GM06990 (cell line): Measurements from ENCODE around the gene SMAGP.
"Not testable (repeated sequence)": the region's sequence is repeated elsewhere in the genome, so short reads cannot be mapped to it uniquely, and the experiment has no call there.

Source experiments
- DNase-seq: peaks from one replicate; pipeline ENCODE4 v3.0.0-alpha.2; 2011; ENCODE audit not compliant: insufficient read length; ENCODE audit errors: extremely low read depth
- H3K27me3 ChIP-seq: replicated peaks from 2 replicates; pipeline ENCODE4 v1.6.0; 2011; ENCODE audit warnings: low read length; ENCODE audit not compliant: control insufficient read depth, insufficient read depth
- H3K36me3 ChIP-seq: 2 replicates; pipeline ENCODE4 v1.5.1; 2011; ENCODE audit warnings: low read length; ENCODE audit not compliant: control insufficient read depth, insufficient read depth
- H3K4me3 ChIP-seq: replicated peaks from 2 replicates; pipeline ENCODE4 v1.5.1; 2011; ENCODE audit warnings: low read depth, mild to moderate bottlenecking, control low read depth, low read length
- TF ChIP-seq, protein P1 (sequence below): IDR thresholded peaks from 2 replicates; pipeline ENCODE4 v1.5.1; 2011; ENCODE audit warnings: low read length, control low read depth, mild to moderate bottlenecking, inconsistent platforms; ENCODE audit not compliant: insufficient read depth, poor library complexity, severe bottlenecking

The SMAGP gene, protein sequence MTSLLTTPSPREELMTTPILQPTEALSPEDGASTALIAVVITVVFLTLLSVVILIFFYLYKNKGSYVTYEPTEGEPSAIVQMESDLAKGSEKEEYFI

DNA sequence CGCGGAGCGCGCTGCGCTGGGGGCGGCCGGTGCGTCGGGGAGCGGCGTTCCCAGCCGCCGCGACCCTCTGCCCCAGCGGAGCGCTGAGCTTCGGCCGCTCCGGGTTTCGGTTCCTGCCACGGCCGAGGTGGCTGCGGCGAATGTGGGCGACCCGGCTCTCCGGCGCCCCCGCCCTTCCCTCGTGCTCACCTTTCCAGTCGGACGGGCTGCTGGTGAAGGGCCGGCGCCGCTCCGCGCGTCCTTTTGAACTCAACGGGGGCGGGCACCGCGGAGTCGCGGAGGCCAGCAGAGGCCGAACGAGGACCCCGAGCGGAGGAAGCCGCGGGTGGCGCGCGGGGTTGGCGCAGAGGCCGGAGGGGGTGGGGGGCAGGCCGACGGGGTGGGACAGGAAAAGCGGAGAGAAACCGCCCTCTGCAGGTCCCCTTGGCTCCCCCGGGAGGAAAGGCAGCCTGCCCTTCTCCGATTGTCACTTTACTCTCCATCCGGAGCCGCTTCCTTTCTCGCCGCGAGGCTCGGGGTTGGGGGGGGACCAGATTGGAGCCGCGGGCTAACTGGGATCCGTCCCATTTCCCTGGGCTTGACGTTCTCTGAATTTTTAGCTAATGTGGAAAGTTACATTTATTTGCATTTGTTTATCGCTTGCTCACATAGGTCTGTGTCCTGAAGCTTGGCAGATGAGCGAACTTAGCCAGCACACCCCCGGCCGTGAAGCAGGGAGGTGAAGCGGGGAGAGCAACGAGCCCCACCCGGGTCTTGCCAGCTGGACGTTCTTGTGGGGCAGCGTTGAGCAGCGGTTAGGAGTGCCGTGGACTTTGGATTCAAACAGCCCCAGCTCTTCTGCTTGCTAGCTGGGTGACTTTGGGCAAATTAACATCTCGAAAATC lies at the start of gene SMAGP:
Gene SMAGP (minus strand): TSS at position 349 of the 884 bp plus-strand sequence. CDS start 1,137 bp downstream, outside the sequence.
- Histone ChIP-seq H3K27me3 (no peaks in the 10 kb centered on the region), H3K36me3 (no peaks in the 10 kb centered on the region), H3K4me3 (peak within 1 kb of the TSS; percentile 61)
- peak; percentile 79 for DNase-seq
- TF ChIP-seq, protein P1, sequence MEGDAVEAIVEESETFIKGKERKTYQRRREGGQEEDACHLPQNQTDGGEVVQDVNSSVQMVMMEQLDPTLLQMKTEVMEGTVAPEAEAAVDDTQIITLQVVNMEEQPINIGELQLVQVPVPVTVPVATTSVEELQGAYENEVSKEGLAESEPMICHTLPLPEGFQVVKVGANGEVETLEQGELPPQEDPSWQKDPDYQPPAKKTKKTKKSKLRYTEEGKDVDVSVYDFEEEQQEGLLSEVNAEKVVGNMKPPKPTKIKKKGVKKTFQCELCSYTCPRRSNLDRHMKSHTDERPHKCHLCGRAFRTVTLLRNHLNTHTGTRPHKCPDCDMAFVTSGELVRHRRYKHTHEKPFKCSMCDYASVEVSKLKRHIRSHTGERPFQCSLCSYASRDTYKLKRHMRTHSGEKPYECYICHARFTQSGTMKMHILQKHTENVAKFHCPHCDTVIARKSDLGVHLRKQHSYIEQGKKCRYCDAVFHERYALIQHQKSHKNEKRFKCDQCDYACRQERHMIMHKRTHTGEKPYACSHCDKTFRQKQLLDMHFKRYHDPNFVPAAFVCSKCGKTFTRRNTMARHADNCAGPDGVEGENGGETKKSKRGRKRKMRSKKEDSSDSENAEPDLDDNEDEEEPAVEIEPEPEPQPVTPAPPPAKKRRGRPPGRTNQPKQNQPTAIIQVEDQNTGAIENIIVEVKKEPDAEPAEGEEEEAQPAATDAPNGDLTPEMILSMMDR, result no peak

DNA sequence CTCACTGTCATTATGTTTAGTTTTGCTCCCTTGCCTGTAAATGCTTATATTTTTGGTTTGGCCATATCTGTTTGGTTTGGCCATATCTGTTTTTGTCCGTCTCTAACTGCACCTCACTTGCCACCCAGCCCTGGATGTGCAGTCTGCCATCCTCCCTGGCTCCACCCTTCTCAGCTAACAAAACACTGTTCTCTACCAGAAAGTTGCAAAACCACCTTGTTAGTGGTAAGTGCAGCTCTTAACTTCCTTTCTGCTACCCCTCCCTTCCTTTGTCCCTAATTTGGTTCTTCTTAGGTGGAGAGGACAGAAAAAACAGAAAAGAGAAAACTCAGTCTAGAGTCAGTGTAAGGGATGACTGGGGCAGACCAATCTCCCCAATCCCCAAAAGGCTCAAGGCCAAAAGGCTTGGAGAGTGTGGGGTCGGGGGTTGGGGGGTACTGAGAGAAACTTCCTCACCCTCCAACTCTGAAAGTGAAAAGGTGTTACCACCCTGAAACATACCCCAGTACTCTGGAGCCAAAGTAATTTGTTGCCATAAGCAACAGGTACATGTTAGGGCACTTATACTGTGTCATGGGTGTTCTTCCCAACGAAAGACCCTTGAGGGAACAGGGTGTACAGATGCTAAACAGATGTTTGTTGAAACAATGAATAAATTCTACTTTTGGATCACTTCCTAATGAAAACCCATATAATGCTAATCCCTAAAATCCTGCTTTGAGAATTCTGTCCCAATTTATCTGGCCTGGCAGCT lies 48.8 kb upstream of the SMAGP start:
- TF ChIP-seq, protein P1, result no peak
- Histone ChIP-seq H3K27me3 (no peaks in the 10 kb centered on the region), H3K4me3 (no peak overlapping the region), H3K36me3 (peaks cover 2% of the 10 kb centered on the region)
- DNase-seq, result peak; percentile 40

DNA sequence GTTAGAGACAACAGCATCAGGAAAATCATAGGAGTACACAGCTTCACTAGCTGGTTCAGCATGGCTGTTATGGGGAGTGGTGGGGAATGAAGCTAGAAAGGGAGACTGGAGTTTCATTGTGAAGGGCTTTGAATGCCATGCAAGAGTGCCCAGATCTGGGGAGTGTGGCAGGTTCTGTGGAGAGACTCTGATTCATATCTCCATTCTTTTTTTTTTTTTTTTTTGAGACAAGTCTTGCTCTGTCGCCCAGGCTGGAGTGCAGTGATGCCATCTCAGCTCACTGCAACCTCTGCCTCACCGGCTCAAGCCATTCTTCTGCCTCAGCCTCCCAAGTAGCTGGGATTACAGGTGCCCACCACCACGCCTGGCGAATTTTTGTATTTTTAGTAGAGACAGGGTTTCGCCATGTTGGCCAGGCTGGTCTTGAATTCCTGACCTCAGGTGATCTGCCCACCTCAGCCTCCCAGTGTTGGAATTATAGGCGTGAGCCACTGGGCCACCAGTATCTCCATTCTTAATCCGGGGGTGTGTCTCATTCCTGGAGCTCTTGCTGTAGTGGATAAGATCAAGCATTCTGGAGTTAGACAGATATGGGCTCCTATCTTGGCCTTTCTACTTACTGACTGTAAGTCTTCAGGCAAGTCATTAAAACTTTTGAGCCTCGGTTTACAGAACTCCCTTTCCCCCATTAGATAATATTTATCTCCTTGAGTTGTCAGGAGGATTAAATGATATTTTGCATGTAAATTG lies 48.0 kb upstream of the SMAGP start:
- not testable (repeated sequence) for H3K4me3 ChIP-seq, H3K36me3 ChIP-seq, DNase-seq, H3K27me3 ChIP-seq

DNA sequence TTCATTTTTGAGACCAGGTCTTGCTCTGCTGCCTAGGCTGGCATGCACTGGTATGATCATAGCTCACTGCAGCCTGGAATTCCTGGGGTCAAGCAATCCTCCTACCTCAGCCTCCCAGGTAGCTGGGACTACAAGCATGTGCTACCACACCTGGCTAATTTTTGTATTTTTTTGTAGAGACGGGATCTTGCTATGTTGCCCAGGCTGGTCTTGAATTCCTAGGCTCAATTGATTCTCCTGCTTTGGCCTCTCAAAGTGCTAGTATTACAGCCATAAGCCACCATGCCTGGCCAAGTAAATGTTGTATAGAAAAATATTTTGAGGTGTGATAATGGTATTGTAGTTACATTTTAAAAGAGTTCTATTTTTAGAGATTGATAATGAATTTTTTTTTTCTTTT lies 41.2 kb upstream of the SMAGP start:
- peaks cover 11% of the 10 kb centered on the region for H3K36me3 ChIP-seq
- H3K4me3 ChIP-seq, result no peak overlapping the region
- DNase-seq, result no peak
- TF ChIP-seq, protein P1, result no peak
- no peaks in the 10 kb centered on the region for H3K27me3 ChIP-seq

DNA sequence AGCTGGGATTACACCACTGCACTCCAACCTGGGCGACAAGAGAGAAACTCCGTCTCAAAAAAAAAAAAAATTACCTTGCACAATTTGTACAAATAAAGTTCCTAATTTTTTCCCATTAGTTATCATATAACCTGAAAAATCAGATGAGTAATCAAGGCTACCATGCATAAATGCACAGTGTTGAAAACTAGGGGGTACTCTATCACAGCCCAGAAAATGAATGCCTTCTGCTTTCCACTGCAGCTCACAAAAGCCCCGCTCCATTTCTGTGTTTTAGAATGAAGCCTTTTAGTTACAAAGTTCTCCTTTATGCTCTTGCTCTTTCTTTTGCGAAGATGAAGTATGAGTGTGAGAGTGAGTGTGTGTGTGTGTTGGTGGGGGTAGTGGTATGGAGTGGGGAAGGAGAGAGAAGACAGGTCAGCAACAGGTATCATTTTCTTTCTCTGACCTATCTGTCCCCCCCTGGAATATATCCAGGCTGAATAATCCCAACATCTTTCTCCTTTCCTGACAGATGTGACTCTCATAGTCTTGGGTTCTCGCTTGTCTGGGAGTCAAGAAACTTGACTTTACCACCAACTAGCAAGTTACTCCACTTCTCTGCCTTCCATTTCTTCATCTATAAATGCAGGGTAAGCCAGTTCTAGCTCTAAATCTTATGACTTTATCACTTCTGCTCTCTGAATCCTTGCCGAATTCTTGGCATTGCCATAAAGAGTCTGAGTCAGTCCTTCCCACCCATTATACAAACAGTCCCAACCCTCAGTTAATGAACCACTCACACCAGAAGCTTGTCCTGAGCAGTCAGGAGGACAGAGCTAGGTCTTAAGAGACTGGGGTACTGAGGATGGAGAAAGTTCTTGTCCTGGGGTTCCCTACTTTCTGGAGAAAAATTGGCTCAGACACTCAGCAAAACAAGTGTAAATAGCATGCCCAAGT lies 37.7 kb upstream of the SMAGP start:
- TF ChIP-seq, protein P1, result no peak
- no peaks in the 10 kb centered on the region for H3K27me3 ChIP-seq
- H3K4me3 ChIP-seq, result no peak overlapping the region
- H3K36me3 ChIP-seq, result peaks cover 15% of the 10 kb centered on the region
- DNase-seq, result no peak
